ENCODE measurements around the gene IPMK. TPM values are rescaled to one million over a fixed set of nuclear protein-coding genes. Genes with fewer than 3 reads are reported as not detected.
"Not testable (repeated sequence)": the region's sequence is repeated elsewhere in the genome, so short reads cannot be mapped to it uniquely, and the experiment has no call there.

The IPMK gene
- total RNA-seq, 2 donors from 2014 or later, result 2.7 to 3.1 TPM

DNA sequence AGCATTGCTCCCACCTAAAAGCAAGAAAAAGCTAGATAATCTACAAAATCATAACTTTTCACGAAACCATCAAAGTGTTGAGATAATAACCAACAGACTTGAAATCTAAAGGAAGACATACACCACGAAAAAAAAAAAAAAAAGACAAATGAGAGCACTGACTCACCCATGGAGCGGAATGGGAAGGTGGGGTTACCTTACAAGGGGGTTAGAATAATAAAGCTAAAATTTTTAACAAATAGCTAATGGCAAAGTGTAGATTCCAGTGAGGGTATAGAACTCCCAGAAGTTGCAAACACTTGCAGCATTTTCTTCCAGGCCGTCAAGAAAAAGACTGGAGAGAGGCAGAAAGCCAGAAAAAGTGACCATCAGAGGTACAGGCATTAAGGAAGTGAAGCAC, 27.2 kb downstream of the IPMK start:
- intact Hi-C loops (cut with DNase I), result no loop called here
- no peak for DNase-seq
- ATAC-seq, result no peak

DNA sequence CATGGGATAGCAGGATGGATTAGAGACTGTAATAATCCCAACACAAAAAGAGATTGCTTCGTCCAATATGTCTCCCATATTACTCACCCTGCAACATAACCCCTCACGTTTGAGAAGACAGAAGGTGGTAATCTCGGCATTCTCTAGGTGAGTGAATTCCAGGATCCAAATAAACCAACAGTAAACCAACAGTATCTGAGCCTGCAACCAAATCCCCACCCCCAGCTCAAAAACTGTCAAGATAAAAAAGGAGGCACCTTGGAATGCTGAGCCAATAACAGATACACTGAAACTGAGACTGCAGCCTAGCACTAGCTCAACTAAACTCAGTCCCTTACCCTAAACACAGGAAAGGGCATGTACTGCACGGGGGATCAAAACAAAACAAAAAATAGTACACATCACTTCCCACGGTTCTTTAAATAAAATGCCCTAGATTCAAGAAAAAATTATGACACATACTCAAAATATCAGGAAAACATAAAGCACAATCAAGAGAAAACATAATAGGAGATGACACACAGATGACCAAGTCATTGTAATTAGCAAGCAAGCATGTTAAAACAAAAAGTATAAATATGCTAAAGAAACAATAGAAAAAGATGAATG, 28.0 kb downstream of the IPMK start:
- intact Hi-C loops (cut with DNase I), result no loop called here
- DNase-seq (no peak), ATAC-seq (no peak)

DNA sequence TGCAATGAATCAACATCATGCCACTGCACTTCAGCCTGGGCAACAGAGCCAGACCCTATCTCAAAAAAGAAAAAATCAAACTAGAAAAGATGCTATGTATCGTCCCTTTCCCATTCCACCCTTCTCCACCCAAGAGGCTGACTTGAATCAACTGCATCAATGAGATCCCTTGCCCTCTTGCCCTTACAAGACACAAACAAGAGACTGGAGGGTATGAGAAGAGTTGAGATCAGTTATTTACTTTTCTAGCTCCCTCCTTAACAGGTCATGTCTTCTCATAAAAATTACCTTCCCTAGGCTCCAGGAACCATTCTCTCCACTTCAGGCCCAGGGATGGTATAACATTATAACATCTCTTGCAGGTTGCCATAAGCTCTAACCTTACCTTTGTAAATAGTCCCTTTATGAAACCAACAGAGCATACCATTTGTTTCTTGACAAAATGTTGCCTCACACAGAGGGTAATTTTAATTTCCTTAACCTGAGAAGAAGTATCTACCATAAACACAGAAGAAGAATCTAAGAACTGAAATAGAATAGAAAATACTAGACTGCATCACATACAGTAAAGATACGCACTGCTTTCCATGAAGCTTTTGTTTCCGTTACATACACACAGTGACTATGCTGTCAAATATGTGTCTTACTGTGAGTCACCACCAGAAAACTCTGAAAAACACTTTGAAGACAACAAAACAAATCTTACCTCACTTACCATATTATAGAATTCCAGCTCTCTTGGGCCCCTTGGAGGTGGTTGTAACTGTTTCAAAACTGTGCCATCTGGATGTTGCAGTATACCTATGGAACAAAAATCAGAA, 30.5 kb downstream of the IPMK start:
- intact Hi-C loops (cut with DNase I), result no loop called here
- ATAC-seq, result no peak

DNA sequence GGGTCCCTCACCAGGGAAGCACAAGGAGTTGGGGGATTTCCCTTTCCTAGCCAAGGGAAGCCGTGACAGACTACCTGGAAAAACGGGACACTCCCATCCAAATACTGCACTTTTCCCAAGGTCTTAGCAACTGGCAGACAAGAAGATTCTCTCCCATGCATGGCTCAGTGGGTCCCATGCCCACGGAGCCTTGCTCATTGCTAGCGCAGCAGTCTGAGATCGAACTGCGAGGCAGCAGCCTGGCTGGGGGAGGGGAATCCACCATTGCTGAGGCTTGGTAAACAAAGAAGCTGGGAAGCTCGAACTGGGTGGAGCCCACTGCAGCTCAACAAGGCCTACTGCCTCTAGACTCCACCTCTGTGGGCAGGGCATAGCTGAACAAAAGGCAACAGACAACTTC, 37.8 kb downstream of the IPMK start:
- intact Hi-C loops (cut with DNase I); ATAC-seq; DNase-seq: not testable (repeated sequence)

More for the DNA sequence above, 30.5 kb downstream of the IPMK start:
- DNase-seq, result no peak

DNA sequence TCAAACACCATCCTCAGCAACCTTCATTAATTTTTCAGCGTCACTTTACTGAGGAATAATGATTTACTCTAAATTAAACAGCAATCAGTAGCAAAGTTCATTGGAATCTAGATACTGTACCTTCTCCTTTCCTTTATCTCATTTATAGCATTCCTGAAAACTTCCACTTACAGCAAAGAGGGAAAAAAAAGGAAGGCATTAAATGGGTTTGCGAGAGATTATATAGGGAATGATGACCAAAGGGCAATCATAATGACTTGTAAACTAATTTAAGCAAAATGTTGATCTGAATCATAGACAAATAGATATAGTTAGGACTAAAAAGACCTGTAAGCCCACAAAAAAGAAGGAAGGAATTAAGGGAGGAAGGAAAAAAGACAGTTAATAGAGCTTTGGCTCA, 42.0 kb downstream of the IPMK start:
- intact Hi-C loops (cut with DNase I), result no loop called here
- ATAC-seq, result no peak

DNA sequence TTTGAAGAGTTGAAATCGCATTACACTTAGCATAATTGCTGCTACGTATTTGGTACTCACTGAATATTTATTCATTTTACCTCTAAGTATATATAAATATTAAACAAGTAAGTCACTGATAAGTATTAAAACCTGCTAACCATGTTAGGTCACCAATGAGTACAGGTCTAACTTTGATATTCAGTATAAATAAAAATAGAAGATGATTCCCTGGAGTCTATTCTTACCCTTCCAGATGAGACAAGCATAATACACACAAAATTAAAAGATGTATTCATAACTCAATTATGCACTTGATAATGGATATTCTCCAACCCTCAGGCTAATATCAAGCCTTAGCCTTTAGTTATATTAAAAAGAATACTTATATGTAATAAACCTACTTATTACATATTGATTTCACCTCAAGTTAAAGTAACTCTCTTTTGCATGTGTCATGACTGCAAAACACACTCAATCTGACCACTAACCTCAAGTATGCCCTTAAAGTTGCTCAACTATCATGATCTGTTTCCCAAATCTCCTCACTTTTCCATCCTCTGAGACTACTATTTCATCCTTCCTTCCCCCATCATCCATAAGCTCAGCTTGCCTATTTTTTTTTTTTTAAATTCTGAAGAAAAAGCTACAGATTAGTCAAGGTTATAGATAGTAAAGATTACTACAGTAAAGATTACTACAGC, 46.8 kb downstream of the IPMK start:
- DNase-seq (no peak), ATAC-seq (peak in 1 of 2 donors; percentile 68)
- intact Hi-C loops (cut with DNase I), result no loop called here

More for the DNA sequence above, 42.0 kb downstream of the IPMK start:
- DNase-seq, result no peak

DNA sequence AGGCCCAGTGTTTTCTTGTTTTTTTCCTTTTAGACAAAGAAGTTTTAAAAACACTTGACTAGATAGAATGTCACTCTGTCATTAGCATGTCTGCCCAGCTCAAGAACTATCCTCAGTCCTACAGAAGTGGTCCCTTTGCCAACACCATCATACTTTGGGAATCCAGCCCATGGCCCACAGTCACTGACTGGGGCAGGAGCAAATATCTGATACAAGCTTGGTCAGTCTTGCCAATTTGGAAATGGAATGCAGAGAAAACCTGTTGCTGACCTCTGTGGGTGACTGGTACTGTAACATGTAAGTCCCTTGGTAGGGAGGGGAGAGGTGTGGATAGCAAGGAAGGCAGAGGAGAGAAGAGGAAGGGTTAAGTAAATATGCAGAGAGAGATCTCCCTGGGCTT, 47.8 kb downstream of the IPMK start:
- intact Hi-C loops (cut with DNase I), result no loop called here
- peak; percentile 8 to 73 for ATAC-seq
- DNase-seq, result no peak

DNA sequence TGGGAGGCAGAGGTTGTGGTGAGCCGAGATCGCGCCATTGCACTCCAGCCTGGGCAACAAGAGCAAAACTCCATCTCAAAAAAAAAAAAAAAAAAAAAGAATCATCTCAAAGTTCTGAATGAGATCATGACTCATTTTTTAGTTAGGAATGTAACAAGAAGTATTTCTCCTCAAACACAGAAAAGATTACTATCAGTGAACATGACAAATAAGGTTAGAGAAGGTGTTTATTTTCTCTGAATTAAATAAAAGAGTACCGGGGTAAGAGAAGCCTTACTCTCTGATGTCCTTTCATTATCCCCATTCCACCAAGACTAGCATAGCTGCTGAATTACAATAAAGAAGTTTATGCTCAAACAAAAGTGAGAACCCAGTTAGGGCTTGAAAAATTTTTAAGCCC, 50.1 kb downstream of the IPMK start:
- DNase-seq (no peak), ATAC-seq (no peak)
- intact Hi-C loops (cut with DNase I), result no loop called here

DNA sequence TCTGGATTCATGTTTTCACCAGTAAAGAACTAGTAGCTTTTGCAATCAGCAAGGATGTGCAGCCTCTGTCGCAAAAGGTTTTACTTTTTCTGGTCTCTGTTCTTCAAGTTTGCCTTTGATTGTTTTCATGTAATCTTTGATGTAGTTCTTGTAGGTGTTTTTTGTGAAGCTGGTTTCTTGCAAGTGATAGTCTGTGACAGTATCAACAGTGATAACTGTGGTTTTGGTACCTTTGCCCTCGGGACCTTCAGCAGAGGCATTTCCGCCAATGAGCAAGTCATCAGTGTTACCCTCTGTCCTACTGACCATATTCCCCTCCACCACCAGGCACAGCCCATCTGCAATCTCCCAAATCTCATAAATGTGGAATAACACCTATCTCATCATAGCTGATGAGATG, 55.1 kb downstream of the IPMK start:
- no peak for DNase-seq
- no peak for ATAC-seq
- intact Hi-C loops (cut with DNase I), result no loop called here

DNA sequence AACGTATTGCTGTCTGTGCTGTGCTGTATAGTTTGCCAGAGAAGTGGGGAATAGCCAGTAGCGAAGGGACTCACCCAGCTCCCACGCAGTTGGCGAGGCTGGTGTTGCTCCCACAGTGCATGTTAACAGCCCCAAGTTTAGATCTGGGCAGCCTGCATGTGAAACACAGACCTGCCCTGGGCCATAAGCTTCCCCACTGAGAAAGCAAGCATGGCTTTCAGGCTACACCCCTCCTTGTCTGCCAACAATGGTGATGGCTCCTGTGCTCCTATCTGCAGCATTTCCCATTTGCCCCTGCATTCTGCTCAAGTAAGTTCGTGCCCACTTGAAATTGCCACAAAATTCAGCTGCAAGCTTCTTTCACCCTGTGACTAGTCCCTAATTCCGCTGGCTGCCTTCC, 57.5 kb downstream of the IPMK start:
- intact Hi-C loops (cut with DNase I), result no loop called here

DNA sequence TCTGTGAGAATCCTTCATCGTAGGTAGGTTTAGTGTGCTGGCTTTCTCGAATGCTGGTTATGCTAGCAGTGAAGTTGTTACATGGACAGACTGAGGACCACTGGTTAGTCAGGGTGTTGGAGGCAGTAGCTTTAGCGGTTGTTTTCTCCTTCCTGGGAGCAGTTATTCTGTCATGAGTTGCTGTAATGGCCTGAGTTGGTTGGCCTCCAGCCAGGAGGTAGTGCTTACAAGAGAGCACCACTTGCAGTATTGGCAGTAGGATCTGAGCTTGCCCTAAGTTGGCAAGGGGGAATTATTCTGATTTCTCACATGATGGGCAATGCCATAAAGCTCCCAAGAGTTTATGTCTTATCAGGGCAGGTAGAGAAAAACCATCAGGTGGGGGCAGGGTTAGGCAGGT, 58.0 kb downstream of the IPMK start:
- peak; percentile 44 to 56 for ATAC-seq
- DNase-seq, result peak; percentile 47
- intact Hi-C loops (cut with DNase I), result no loop called here

More for the DNA sequence above, 57.5 kb downstream of the IPMK start:
- DNase-seq (no peak), ATAC-seq (no peak)

DNA sequence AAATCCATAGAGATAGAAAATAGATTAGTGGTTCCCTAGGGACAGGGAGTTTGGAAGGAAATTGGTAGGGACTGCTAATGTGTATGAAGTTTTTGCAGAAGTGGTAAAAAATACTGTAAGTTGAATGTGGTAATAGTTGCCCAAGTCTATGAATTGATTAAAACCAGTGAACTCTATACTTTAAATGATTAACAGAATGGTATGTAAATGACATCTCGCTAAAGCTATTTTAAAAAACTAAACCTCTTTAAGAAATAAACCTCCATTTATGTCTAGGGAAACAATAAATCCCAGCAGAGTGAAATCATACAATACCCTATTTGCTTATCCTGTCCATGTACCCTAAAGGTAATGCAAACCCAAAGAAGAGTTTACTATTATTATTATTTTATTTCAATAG, 61.4 kb downstream of the IPMK start:
- intact Hi-C loops (cut with DNase I), result no loop called here
- no peak for DNase-seq
- ATAC-seq, result no peak

DNA sequence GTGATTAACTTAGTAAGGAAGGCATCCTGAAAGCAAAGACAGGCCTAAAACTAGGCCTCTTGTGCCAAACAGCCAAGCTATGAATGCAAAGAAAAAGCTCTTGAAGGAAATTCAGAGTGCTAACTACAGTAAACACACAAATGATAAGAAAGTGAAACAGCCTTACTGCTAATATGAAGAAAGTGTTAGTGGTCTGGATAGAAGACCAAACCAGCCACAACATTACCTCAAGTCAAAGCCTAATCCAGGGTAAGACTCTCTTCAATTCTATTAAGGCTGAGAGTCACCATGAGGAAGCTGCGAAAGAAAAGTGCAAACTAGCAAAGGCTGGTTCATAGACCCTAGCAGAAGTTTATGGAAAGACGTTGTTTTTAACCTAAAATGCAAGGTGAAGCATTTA, 66.0 kb downstream of the IPMK start:
- intact Hi-C loops (cut with DNase I), result no loop called here
- DNase-seq, result no peak
- no peak for ATAC-seq

DNA sequence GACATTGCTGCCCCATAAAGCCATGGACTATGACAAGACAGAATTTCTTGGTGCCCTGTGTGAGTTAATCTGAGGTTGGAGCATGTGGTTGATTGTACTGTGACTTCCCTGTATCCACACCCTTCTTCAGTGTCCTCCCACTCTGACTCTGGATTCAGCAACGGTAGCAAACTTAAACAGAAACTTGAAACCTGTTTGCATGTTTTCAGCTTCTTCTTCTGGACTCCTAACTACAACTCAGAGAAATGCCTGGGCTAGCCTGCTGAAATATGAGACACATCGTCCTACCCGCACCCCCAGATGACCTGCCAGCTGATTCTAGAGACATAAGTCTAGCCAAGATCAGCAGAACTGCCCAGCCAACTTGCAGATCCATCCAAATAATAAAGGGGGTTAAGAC, 78.4 kb downstream of the IPMK start:
- DNase-seq (no peak), ATAC-seq (no peak)
- intact Hi-C loops (cut with DNase I), result no loop called here

DNA sequence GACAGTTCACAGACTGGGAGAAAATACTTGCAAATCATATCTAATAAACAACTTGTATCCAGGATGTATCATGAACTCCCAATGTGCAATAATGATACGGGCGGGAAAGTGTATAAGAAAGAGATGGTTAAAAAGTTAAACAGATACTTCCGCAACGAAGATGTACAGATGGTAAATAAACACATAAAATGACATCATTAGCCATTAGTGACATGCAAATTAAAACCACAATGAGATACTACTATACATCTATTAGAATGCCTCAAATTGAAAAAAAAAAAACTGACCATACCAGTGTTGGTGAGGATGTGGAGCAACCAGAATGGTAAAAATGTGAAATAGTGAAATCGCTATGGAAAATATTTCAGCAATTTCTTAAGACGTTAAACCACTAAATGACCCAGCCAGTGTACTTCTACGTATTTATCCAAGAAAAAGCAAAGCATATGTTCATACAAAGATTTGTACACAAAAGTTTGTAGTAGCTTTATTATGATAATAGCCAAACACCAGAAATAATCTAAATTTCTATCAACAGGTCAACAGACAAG, 83.5 kb downstream of the IPMK start:
- DNase-seq (no peak), ATAC-seq (no peak)
- intact Hi-C loops (cut with DNase I), result no loop called here

DNA sequence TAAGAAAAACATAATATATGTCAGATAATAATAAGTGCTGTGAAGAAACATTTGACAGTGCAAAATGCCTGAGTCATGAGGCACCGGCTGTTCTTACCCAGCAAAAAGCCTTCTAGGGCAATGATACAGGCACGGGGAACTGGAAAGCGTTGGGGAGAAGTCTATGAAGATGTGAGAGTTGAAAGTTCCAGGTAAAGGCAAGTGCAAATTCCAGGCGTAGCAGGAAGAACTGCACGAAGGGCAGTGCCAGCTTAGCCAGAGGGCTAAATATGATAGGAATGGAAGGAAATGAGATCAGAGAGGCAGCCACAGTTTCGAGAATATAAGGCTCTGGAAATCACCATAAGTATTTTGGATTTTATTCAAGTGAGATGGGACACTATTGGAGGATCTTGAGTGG, 87.0 kb downstream of the IPMK start:
- ATAC-seq, result no peak
- intact Hi-C loops (cut with DNase I), result no loop called here
- DNase-seq, result no peak

DNA sequence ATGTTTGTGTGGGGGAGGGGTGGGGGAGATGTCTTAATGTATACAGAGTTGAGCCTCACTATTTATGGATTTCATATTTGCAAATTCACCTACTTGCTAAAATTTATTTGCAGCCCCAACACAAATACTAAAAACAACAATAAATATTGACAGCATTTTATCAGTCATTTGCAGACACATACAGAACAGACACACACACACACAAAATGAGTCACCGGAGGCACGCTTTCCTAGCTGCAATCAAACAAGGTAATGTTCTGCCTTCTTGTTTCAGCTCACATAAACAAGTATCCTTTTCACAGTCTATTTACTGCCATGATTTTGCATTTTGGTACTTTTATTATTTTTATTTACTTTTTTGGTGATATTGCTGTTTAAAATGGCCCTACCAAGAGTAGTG, 88.5 kb downstream of the IPMK start:
- intact Hi-C loops (cut with DNase I), result loop anchor here (2.0 to 5.0 kb wide), 2 partner anchors 112 to 113 kb away; no protein-coding TSS in a partner anchor
- no peak for DNase-seq
- ATAC-seq, result no peak

DNA sequence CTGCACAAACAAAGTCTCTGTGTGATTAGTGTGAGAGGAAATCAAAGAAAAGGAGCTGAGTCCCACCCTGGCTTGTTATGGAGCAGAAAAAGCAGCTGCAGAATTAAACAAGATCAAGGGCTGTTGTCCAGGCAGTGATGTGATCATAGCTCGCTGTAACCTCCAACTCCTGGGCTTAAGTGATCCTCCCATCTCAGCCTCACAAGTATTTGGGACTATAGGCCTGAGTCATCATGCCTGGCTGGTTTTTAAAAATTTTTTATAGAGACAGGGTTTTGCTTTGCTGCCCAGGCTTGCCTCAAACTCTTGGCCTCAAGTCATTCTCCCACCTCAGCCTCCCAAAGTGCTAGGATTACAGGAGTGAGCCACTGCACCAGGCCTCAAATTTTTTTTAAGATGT, 88.9 kb downstream of the IPMK start:
- intact Hi-C loops (cut with DNase I), result loop anchor here (2.0 to 5.0 kb wide), 2 partner anchors 112 to 113 kb away; no protein-coding TSS in a partner anchor
- no peak for DNase-seq
- ATAC-seq, result no peak

DNA sequence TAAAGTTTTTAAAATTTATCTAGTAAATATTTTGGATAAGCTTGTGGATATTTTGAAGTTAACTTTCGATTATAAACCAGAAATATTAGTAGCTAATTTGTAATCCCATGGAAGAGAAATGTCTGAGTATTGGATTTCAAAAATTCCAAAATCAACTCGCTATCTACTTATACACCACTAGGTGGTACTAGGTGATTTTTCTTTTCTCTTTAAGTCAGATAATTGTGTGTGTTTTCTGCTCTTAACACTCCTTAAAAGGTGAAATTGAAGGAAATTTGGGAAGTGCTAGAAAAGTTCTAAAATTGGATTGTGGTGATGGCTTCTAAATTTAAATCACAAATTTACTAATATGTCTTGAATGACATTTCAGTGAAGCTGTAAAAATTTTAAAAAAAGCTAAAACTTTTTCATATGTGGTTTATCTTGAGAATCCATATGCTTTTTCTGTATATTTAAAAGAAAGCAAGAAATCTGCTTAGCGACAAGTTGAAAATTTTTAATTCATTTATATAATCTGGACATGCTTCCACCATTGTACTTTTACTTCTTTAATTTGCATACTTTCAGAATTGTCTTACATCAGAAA, 90.2 kb downstream of the IPMK start:
- ATAC-seq, result no peak
- no peak for DNase-seq
- intact Hi-C loops (cut with DNase I), result loop anchor here in 1 of 2 donors (5.0 kb wide), 1 partner anchor 115 kb away; no protein-coding TSS in a partner anchor
